Measurements from ENCODE around the gene GRHPR.

GRCh38 chr9:37424686-37425297 is 2.3 kb downstream of the GRHPR start:
- TF ChIP-seq CTCF (IDR thresholded peaks at IDR 0.05), result no peak
- TF ChIP-seq POLR2A (IDR thresholded peaks at IDR 0.05; ENCODE audit: low read depth), result no peak
- TF ChIP-seq POLR2AphosphoS5 (IDR thresholded peaks at IDR 0.05), result no peak

Data from esophagus muscularis mucosa (tissue), 3 donors.